ENCODE measurements around the gene GJA4. TPM values are rescaled to one million over a fixed set of nuclear protein-coding genes. Genes with fewer than 3 reads are reported as not detected.

The GJA4 gene
- polyA plus RNA-seq, 1 of the 3 experiments (the other 2 are of a cell fraction): not detected

GRCh38 chr1:34824817-34825454, 32.1 kb downstream of the GJA4 start:
- H2AFZ ChIP-seq (ENCODE audit: low read depth): no peak overlapping the region
- H3F3A ChIP-seq (replicated peaks; ENCODE audit: insufficient read depth): no peaks in the 10 kb centered on the region
- H3K79me2 ChIP-seq (ENCODE audit: insufficient read depth): no peaks in the 10 kb centered on the region
- peak; percentile 28 for DNase-seq
- no peaks in the 10 kb centered on the region for H3K9me3 ChIP-seq
- H3K9ac ChIP-seq: no peak overlapping the region
- no peak overlapping the region; a peak in 1 of 4 replicates for H3K4me3 ChIP-seq (ENCODE audit: low read depth in 2 of 2, low read length in 1 of 2)
- POLR2A ChIA-PET: no interaction called here
- CTCF ChIA-PET: interaction anchor here (1.1 to 6.4 kb wide), 2 partner anchors 28 to 39 kb away, joined by 3 to 52 read pairs; no protein-coding TSS in a partner anchor
- H3K27ac ChIP-seq (ENCODE audit: low read depth in 2 of 2, low read length in 1 of 2): peak overlapping the region in 1 of 2 experiments; percentile 95; a peak in 2 of 4 replicates
- H3K4me1 ChIP-seq (ENCODE audit: control insufficient read depth in 1 of 2, insufficient read depth in 2 of 2, low read depth in 1 of 2, low read length in 1 of 2): peaks cover 0 to 33% of the 10 kb centered on the region in 2 experiments; a peak in 2 of 4 replicates
- H3K36me3 ChIP-seq (replicated peaks in 1 of 2; ENCODE audit: control insufficient read depth in 1 of 2, insufficient read depth in 2 of 2, low read length in 1 of 2): no peaks in the 10 kb centered on the region
- H3K27me3 ChIP-seq (ENCODE audit: insufficient read depth): no peaks in the 10 kb centered on the region
- no peaks in the 10 kb centered on the region for H3K9me2 ChIP-seq
- no peak overlapping the region for H3K4me2 ChIP-seq
- WGBS (ENCODE audit: low lambda C conversion rate): 90% methylated on average over 3 of the region's 3 CpGs
- TF ChIP-seq CHD2 (IDR thresholded peaks at IDR 0.05; ENCODE audit: low read length, partially characterized antibody): no peak
- TF ChIP-seq FOXM1 (IDR thresholded peaks at IDR 0.05; ENCODE audit: low read depth): no peak
- TF ChIP-seq MXI1 (IDR thresholded peaks at IDR 0.05; ENCODE audit: low read depth, low read length): no peak
- TF ChIP-seq ELF1 (IDR thresholded peaks at IDR 0.05): no peak
- no peak for TF ChIP-seq REST (IDR thresholded peaks at IDR 0.05; ENCODE audit: low read depth, low read length)
- no peak for TF ChIP-seq TEAD4 (IDR thresholded peaks at IDR 0.05; ENCODE audit: borderline replicate concordance, insufficient read depth)
- no peak for TF ChIP-seq RFX5 (IDR thresholded peaks at IDR 0.05; ENCODE audit: low read length)
- no peak for TF ChIP-seq CTCF (IDR thresholded peaks at IDR 0.05)
- TF ChIP-seq TAF1 (IDR thresholded peaks at IDR 0.05; ENCODE audit: borderline replicate concordance, low read depth, low read length): no peak
- no peaks in the 10 kb centered on the region for H4K20me1 ChIP-seq (ENCODE audit: insufficient read depth)

GRCh38 chr1:34825455-34826091, 32.8 kb downstream of the GJA4 start:
- ChIA-PET CTCF (interaction anchor here (1.1 to 6.4 kb wide), 3 partner anchors 27 to 39 kb away, joined by 3 to 52 read pairs (median 17); no protein-coding TSS in a partner anchor), POLR2A (no interaction called here)
- peak; percentile 73 for TF ChIP-seq CHD2 (IDR thresholded peaks at IDR 0.05; ENCODE audit: low read length, partially characterized antibody)
- no peak for TF ChIP-seq FOXM1 (IDR thresholded peaks at IDR 0.05; ENCODE audit: low read depth)
- peak; percentile 86 for TF ChIP-seq RCOR1 (IDR thresholded peaks at IDR 0.05; ENCODE audit: low read length)
- TF ChIP-seq POLR2AphosphoS5 (IDR thresholded peaks at IDR 0.05; ENCODE audit: low read depth, low read length): no peak
- TF ChIP-seq MXI1 (IDR thresholded peaks at IDR 0.05; ENCODE audit: low read depth, low read length): peak; percentile 77; the same call in 1 of the 2 replicates
- no peak for TF ChIP-seq GABPA (IDR thresholded peaks at IDR 0.05; ENCODE audit: low read depth)
- TF ChIP-seq FOXJ3 (CRISPR knock-in tag; IDR thresholded peaks at IDR 0.05): peak; percentile 95
- TF ChIP-seq RAD21 (IDR thresholded peaks at IDR 0.05; ENCODE audit: low read length): peak; percentile 3; the same call in 1 of the 2 replicates
- no peak for TF ChIP-seq PBX3 (IDR thresholded peaks at IDR 0.05)
- TF ChIP-seq GATA2 (CRISPR knock-in tag; IDR thresholded peaks at IDR 0.05): peak; percentile 95
- TF ChIP-seq EP300 (IDR thresholded peaks at IDR 0.05; ENCODE audit: borderline replicate concordance in 1 of 2, low read depth in 1 of 2, low read length in 1 of 2): peak in 1 of 2 experiments; percentile 84; a peak in 2 of 4 replicates
- Histone ChIP-seq H3K36me3 (replicated peaks in 1 of 2; ENCODE audit: control insufficient read depth in 1 of 2, insufficient read depth in 2 of 2, low read length in 1 of 2) (no peaks in the 10 kb centered on the region), H2AFZ (ENCODE audit: low read depth) (no peak overlapping the region), H3K4me1 (ENCODE audit: control insufficient read depth in 1 of 2, insufficient read depth in 2 of 2, low read depth in 1 of 2, low read length in 1 of 2) (peaks cover 0 to 33% of the 10 kb centered on the region in 2 experiments; a peak in 2 of 4 replicates), H3K79me2 (ENCODE audit: insufficient read depth) (no peaks in the 10 kb centered on the region), H3F3A (replicated peaks; ENCODE audit: insufficient read depth) (no peaks in the 10 kb centered on the region), H3K9ac (no peak overlapping the region), H4K20me1 (ENCODE audit: insufficient read depth) (no peaks in the 10 kb centered on the region), H3K4me3 (ENCODE audit: low read depth in 2 of 2, low read length in 1 of 2) (no peak overlapping the region; a peak in 1 of 4 replicates), H3K27me3 (ENCODE audit: insufficient read depth) (no peaks in the 10 kb centered on the region), H3K27ac (ENCODE audit: low read depth in 2 of 2, low read length in 1 of 2) (peak overlapping the region in 1 of 2 experiments; percentile 95; a peak in 2 of 4 replicates), H3K9me2 (no peaks in the 10 kb centered on the region), H3K4me2 (no peak overlapping the region), H3K9me3 (no peaks in the 10 kb centered on the region)
- peak; percentile 86 for DNase-seq
- WGBS (ENCODE audit: low lambda C conversion rate): 58% methylated on average over 4 of the region's 11 CpGs
